Stimulated activated naive CD8-positive, alpha-beta T cell treated with anti-CD3 and anti-CD28 coated beads, Interleukin-15, Interleukin-2, amounts not matched to agents 100 ng/mL and 50 ng/mL, for 24 hours (primary cell): ENCODE data around the gene RAPGEF1.

Experiments used
- H3K27ac Mint-ChIP-seq: one replicate; pipeline ENCODE4 v1.8.0; 2021; ENCODE audit warnings: mild to moderate bottlenecking, mixed read lengths
- H3K27me3 Mint-ChIP-seq: one replicate; pipeline ENCODE4 v1.8.0; 2021; ENCODE audit warnings: mixed read lengths
- H3K36me3 Mint-ChIP-seq: one replicate; pipeline ENCODE4 v1.8.0; 2021; ENCODE audit warnings: low read depth, mixed read lengths
- H3K4me1 Mint-ChIP-seq: one replicate; pipeline ENCODE4 v1.8.0; 2021; ENCODE audit warnings: low read depth, mixed read lengths
- H3K4me3 Mint-ChIP-seq: one replicate; pipeline ENCODE4 v1.8.0; 2021; ENCODE audit warnings: mild to moderate bottlenecking, mixed read lengths
- H3K9me3 Mint-ChIP-seq: one replicate; pipeline ENCODE4 v1.8.0; 2021; ENCODE audit warnings: mixed read lengths

Gene RAPGEF1

GRCh38 chr9:131738293-131739132 lies 1.4 kb downstream of the RAPGEF1 start:
- Mint-ChIP-seq H3K4me1 (peaks cover 63% of the 10 kb centered on the region), H3K36me3 (peaks cover 23% of the 10 kb centered on the region)

GRCh38 chr9:131737426-131737825 lies 2.5 kb downstream of the RAPGEF1 start:
- Mint-ChIP-seq H3K4me1 (peaks cover 68% of the 10 kb centered on the region), H3K36me3 (peaks cover 23% of the 10 kb centered on the region), H3K4me3 (peak overlapping the region; percentile 61), H3K27ac (peak overlapping the region; percentile 78), H3K27me3 (no peaks in the 10 kb centered on the region), H3K9me3 (no peaks in the 10 kb centered on the region)

More at GRCh38 chr9:131738293-131739132, 1.4 kb downstream of the RAPGEF1 start:
- H3K9me3 Mint-ChIP-seq: no peaks in the 10 kb centered on the region
- H3K4me3 Mint-ChIP-seq: peak overlapping the region; percentile 97
- H3K27ac Mint-ChIP-seq: peak overlapping the region; percentile 95
- H3K27me3 Mint-ChIP-seq: no peaks in the 10 kb centered on the region

- no peaks in the 10 kb centered on the region for H3K27me3 Mint-ChIP-seq
- H3K4me1 Mint-ChIP-seq: peaks cover 78% of the 10 kb centered on the region
- H3K36me3 Mint-ChIP-seq: peaks cover 27% of the 10 kb centered on the region
- peak overlapping the region; percentile 61 for H3K4me3 Mint-ChIP-seq
- H3K9me3 Mint-ChIP-seq: no peaks in the 10 kb centered on the region
- peak overlapping the region; percentile 78 for H3K27ac Mint-ChIP-seq
Observed at GRCh38 chr9:131736431-131736830, 3.4 kb downstream of the RAPGEF1 start.

DNA sequence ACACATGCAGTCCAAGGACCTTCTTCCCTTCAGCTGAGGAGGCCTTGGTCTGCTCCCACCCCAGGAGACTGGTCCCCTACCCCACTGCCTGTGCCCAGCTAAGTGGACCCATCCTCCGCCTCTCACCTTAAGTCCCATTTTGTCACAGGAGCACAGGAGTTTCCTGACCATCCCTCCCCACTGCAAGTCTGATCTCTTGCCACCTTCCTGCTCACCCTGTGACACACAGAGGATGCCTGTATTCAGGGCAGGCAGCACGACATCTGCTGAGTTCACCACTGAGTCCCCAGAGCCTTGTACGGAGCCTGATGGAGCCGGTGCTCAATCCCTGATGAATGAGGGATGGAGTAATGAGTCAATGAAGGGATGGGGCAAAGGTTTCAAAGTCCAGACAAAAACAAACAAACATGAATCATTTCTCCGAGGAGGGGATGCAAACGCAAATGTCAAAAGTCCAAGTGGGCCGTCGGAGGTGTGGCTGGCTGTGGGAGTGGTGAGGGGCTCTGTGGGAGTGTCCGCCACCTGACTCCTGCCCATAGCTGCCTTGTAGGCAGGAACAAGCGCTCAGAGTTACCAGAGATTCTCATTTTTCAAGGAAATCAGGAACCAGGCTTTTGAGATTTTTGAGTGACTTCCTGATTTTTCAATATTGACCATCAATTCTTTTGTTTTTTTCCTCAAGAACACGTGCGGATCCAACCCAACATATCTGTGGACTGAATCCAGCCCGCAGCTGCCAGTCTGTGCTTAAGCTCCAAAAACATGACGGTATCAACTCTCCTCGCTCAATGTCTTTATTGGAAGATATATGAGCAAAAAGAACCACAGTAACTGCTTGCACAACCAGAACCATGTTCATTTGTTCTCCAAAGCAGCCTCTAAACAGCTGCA lies 4.4 kb downstream of the RAPGEF1 start:
- H3K36me3 Mint-ChIP-seq: peaks cover 27% of the 10 kb centered on the region
- H3K27ac Mint-ChIP-seq: peak overlapping the region; percentile 78
- no peaks in the 10 kb centered on the region for H3K9me3 Mint-ChIP-seq
- H3K4me3 Mint-ChIP-seq: peak overlapping the region; percentile 61
- H3K27me3 Mint-ChIP-seq: no peaks in the 10 kb centered on the region
- H3K4me1 Mint-ChIP-seq: peaks cover 86% of the 10 kb centered on the region

DNA sequence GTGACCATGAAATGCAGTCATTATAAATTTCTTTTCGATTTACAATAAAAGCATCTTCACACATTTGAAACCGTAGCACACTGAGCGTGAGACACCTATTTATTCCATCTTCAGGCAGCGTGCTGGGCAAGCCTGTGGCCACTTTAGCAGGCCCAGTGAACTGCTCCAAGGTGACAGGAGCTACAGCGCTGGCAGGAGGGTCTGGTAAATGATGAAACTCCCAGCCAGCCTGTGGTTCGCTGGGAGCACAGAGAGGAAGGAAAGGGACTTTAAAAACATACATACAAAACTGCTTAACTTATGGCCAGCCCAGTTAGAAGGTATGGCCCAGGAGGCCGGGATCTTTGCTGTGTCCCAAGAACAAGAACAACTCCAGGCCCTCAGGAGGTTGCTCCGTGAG lies 5.1 kb downstream of the RAPGEF1 start:
- H3K27ac Mint-ChIP-seq: peak overlapping the region; percentile 78
- no peaks in the 10 kb centered on the region for H3K9me3 Mint-ChIP-seq
- peaks cover 27% of the 10 kb centered on the region for H3K36me3 Mint-ChIP-seq
- peaks cover 89% of the 10 kb centered on the region for H3K4me1 Mint-ChIP-seq
- no peaks in the 10 kb centered on the region for H3K27me3 Mint-ChIP-seq
- peak overlapping the region; percentile 61 for H3K4me3 Mint-ChIP-seq

- H3K9me3 Mint-ChIP-seq: no peaks in the 10 kb centered on the region
- peak overlapping the region; percentile 78 for H3K27ac Mint-ChIP-seq
- H3K4me3 Mint-ChIP-seq: peak overlapping the region; percentile 61
- peaks cover 31% of the 10 kb centered on the region for H3K36me3 Mint-ChIP-seq
- no peaks in the 10 kb centered on the region for H3K27me3 Mint-ChIP-seq
- peaks cover 94% of the 10 kb centered on the region for H3K4me1 Mint-ChIP-seq
Observed at GRCh38 chr9:131734165-131734610, 5.7 kb downstream of the RAPGEF1 start.

DNA sequence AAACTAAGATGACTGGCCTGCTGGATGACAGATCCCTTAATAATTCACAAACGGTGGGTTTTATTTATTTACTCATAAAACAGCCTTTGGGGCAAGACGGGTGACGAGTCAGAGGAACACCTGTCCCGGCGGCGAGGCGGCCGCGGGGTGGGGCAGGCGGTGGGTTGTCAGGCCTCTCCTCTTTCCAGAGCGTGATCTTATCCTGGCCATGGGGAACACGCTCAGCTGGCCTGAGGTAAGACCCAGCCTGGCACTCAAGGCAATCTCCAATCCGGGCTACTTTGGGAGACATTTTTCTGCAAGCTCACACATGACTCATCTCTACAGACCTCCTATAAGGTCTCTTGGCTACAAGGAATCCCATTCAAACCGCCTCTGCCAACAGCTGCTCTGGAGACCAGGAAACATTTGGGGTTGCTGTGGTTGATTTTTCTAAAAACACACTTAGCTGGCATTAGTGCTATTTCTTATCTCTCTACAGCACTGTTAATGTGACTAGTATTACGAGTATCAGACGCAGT lies 6.3 kb downstream of the RAPGEF1 start:
- peaks cover 94% of the 10 kb centered on the region for H3K4me1 Mint-ChIP-seq
- H3K36me3 Mint-ChIP-seq: peaks cover 31% of the 10 kb centered on the region
- H3K27ac Mint-ChIP-seq: peak overlapping the region; percentile 78
- no peaks in the 10 kb centered on the region for H3K27me3 Mint-ChIP-seq
- H3K4me3 Mint-ChIP-seq: peak overlapping the region; percentile 61
- H3K9me3 Mint-ChIP-seq: no peaks in the 10 kb centered on the region

- no peaks in the 10 kb centered on the region for H3K27me3 Mint-ChIP-seq
- no peaks in the 10 kb centered on the region for H3K9me3 Mint-ChIP-seq
- H3K4me1 Mint-ChIP-seq: peaks cover 97% of the 10 kb centered on the region
- H3K4me3 Mint-ChIP-seq: peak overlapping the region; percentile 70
- H3K36me3 Mint-ChIP-seq: peaks cover 31% of the 10 kb centered on the region
- peak overlapping the region; percentile 89 for H3K27ac Mint-ChIP-seq
Observed at GRCh38 chr9:131732636-131733289, 7.1 kb downstream of the RAPGEF1 start.

DNA sequence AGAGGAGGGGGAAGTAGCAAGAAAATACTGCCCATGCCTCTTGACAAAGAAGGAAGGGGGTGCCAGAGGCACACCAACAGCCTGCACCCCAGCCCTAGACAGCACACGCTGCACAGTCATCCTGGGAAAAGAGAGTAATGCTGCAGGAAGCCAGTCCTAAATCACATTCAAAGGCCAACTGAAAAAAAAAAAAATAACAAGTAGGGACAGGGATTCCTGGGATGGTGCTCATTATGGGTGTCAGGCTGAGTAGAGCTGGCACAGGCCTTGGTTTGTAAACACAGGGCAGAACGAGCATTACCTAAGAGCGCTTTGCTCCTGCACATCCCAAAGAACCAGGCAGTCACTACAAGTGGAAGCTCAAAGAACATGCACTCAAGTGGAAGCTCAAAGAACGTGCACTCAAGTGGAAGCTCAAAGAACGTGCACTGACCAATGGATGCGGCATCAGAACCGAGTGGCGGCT lies 7.8 kb downstream of the RAPGEF1 start:
- no peaks in the 10 kb centered on the region for H3K27me3 Mint-ChIP-seq
- H3K27ac Mint-ChIP-seq: peak overlapping the region; percentile 89
- peak overlapping the region; percentile 70 for H3K4me3 Mint-ChIP-seq
- H3K36me3 Mint-ChIP-seq: peaks cover 28% of the 10 kb centered on the region
- peaks cover 98% of the 10 kb centered on the region for H3K4me1 Mint-ChIP-seq
- H3K9me3 Mint-ChIP-seq: no peaks in the 10 kb centered on the region

GRCh38 chr9:131731644-131732043 lies 8.2 kb downstream of the RAPGEF1 start:
- peaks cover 98% of the 10 kb centered on the region for H3K4me1 Mint-ChIP-seq

GRCh38 chr9:131731237-131731636 lies 8.6 kb downstream of the RAPGEF1 start:
- no peaks in the 10 kb centered on the region for H3K27me3 Mint-ChIP-seq
- peaks cover 19% of the 10 kb centered on the region for H3K36me3 Mint-ChIP-seq
- H3K4me1 Mint-ChIP-seq: peaks cover 98% of the 10 kb centered on the region
- H3K27ac Mint-ChIP-seq: peak overlapping the region; percentile 89
- H3K4me3 Mint-ChIP-seq: peak overlapping the region; percentile 70
- H3K9me3 Mint-ChIP-seq: no peaks in the 10 kb centered on the region

More at GRCh38 chr9:131731644-131732043, 8.2 kb downstream of the RAPGEF1 start:
- peak overlapping the region; percentile 89 for H3K27ac Mint-ChIP-seq
- H3K27me3 Mint-ChIP-seq: no peaks in the 10 kb centered on the region
- H3K36me3 Mint-ChIP-seq: peaks cover 23% of the 10 kb centered on the region
- H3K4me3 Mint-ChIP-seq: peak overlapping the region; percentile 70
- H3K9me3 Mint-ChIP-seq: no peaks in the 10 kb centered on the region

- Mint-ChIP-seq H3K36me3 (peaks cover 12% of the 10 kb centered on the region), H3K27ac (peak overlapping the region; percentile 93), H3K9me3 (no peaks in the 10 kb centered on the region), H3K4me1 (peaks cover 98% of the 10 kb centered on the region), H3K4me3 (peak overlapping the region; percentile 71), H3K27me3 (no peaks in the 10 kb centered on the region)
Observed at GRCh38 chr9:131728961-131729360, 10.9 kb downstream of the RAPGEF1 start.

DNA sequence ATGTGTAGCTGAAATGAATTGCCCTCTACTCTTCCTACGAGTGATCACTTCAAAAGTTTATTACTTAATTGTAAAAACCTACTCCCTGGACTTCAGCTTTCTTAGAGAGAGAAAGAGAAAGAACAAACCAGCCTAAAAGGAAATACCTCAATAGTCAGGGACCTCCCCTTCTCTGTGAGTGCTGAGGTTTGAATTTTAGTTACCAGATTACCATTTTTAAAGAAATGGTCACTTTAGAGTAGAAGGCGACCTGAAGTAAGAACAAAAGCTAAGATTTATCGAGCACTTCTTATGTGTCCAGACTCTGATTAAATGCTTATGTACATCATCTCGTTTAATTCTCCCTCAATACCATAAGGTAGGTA lies 11.3 kb downstream of the RAPGEF1 start:
- no peaks in the 10 kb centered on the region for H3K27me3 Mint-ChIP-seq
- H3K4me3 Mint-ChIP-seq: peak overlapping the region; percentile 71
- peaks cover 98% of the 10 kb centered on the region for H3K4me1 Mint-ChIP-seq
- peak overlapping the region; percentile 93 for H3K27ac Mint-ChIP-seq
- no peaks in the 10 kb centered on the region for H3K9me3 Mint-ChIP-seq
- peaks cover 14% of the 10 kb centered on the region for H3K36me3 Mint-ChIP-seq

DNA sequence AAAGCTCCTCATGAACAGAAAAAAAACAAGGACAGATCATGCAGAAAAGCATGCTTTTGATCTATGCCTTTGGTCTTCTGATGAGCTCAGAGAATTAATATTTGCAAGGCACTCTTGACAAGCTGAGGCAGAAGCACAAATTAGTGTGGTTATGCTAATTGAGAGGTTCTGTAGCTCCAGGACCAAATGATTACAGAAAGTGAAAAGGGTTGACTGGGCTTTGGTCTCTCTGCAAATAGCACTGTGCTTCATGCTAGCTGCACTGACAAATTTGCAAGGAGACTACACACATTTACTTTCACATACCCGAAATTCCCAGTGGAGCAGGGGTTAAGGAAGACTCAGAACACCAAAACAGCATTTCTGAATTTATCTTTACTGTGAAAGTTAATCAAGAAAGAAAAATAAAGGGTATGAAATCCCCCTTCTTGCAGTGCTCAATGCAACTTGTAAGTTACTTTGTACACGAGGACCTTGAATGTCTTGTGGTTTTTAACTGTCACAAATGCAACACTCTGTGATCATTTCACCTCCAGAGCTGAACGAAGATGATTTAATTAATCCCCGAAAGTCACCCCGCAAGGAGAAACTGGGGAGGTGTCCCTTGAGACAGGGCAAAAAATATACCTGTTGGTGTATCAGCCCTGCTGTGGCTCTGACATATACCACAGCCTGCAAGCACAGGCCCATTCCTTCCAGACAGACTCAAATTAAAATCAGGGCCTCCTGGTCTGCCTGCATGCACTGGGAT lies 11.9 kb downstream of the RAPGEF1 start:
- peak overlapping the region; percentile 71 for H3K4me3 Mint-ChIP-seq
- H3K4me1 Mint-ChIP-seq: peaks cover 97% of the 10 kb centered on the region
- peak overlapping the region; percentile 93 for H3K27ac Mint-ChIP-seq
- no peaks in the 10 kb centered on the region for H3K27me3 Mint-ChIP-seq
- H3K9me3 Mint-ChIP-seq: no peaks in the 10 kb centered on the region
- H3K36me3 Mint-ChIP-seq: peaks cover 17% of the 10 kb centered on the region
